ENCODE measurements around the gene CETP. TPM values are rescaled to one million over a fixed set of nuclear protein-coding genes. Genes with fewer than 3 reads are reported as not detected.

Gene CETP, protein sequence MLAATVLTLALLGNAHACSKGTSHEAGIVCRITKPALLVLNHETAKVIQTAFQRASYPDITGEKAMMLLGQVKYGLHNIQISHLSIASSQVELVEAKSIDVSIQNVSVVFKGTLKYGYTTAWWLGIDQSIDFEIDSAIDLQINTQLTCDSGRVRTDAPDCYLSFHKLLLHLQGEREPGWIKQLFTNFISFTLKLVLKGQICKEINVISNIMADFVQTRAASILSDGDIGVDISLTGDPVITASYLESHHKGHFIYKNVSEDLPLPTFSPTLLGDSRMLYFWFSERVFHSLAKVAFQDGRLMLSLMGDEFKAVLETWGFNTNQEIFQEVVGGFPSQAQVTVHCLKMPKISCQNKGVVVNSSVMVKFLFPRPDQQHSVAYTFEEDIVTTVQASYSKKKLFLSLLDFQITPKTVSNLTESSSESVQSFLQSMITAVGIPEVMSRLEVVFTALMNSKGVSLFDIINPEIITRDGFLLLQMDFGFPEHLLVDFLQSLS
- total RNA-seq: not detected
- polyA plus RNA-seq: under 1 TPM in 1 of 2 donors, not detected in 1; 0.14 TPM

DNA sequence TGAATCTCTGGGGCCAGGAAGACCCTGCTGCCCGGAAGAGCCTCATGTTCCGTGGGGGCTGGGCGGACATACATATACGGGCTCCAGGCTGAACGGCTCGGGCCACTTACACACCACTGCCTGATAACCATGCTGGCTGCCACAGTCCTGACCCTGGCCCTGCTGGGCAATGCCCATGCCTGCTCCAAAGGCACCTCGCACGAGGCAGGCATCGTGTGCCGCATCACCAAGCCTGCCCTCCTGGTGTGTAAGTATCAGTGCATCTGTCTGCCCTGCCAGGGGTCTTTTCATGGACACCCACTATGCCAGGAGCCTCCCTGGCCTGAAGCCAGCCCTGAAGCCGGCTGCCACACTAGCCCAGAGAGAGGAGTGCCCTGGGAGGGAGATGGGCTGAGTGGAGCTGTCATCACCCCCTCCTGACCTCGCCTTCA lies at the start of gene CETP:
CETP (plus strand) TSS at position 100 of the 431 bp plus-strand sequence; CDS start at position 130, 30 bp downstream.
- Histone ChIP-seq H3K36me3 (ENCODE audit: insufficient read depth, low read length) (no peaks in the 10 kb centered on the region), H3K27ac (ENCODE audit: low read depth, low read length) (no peak within 1 kb of the TSS), H3K4me3 (ENCODE audit: low read length in 2 of 2) (no peak within 1 kb of the TSS), H3K9me3 (ENCODE audit: control insufficient read depth in 1 of 2, low read length in 2 of 2) (no peaks in the 10 kb centered on the region), H3K27me3 (ENCODE audit: insufficient read depth, low read length) (no peaks in the 10 kb centered on the region), H3K4me1 (ENCODE audit: insufficient read depth, low read length) (peaks cover 19% of the 10 kb centered on the region)
- peak within 1 kb of the TSS in 2 of 7 donors; percentile 43 to 57 for H3K27ac Mint-ChIP-seq
- CTCF ChIA-PET (ENCODE audit: partially characterized antibody): interaction anchor here (0.7 to 6.9 kb wide), 8 partner anchors 23 to 173 kb away, joined by 3 to 81 read pairs (median 4); no protein-coding TSS in a partner anchor
- peaks cover 11 to 22% (median 17%) of the 10 kb centered on the region in 4 donors for H3K4me1 Mint-ChIP-seq
- no peaks in the 10 kb centered on the region for H3K9me3 Mint-ChIP-seq
- no peaks in the 10 kb centered on the region for H3K27me3 Mint-ChIP-seq
- intact Hi-C loops (cut with micrococcal nuclease): no loop called here
- POLR2A ChIA-PET (ENCODE audit: partially characterized antibody): interaction anchor here (0.9 to 5.2 kb wide), 3 partner anchors 28 to 224 kb away, joined by 3 to 41 read pairs (median 4); partner anchors contain the start of genes NLRC5, PSME3IP1 and RSPRY1
- H3K4me3 Mint-ChIP-seq: no peak within 1 kb of the TSS
- no peak for DNase-seq
- no peaks in the 10 kb centered on the region for H3K36me3 Mint-ChIP-seq

DNA sequence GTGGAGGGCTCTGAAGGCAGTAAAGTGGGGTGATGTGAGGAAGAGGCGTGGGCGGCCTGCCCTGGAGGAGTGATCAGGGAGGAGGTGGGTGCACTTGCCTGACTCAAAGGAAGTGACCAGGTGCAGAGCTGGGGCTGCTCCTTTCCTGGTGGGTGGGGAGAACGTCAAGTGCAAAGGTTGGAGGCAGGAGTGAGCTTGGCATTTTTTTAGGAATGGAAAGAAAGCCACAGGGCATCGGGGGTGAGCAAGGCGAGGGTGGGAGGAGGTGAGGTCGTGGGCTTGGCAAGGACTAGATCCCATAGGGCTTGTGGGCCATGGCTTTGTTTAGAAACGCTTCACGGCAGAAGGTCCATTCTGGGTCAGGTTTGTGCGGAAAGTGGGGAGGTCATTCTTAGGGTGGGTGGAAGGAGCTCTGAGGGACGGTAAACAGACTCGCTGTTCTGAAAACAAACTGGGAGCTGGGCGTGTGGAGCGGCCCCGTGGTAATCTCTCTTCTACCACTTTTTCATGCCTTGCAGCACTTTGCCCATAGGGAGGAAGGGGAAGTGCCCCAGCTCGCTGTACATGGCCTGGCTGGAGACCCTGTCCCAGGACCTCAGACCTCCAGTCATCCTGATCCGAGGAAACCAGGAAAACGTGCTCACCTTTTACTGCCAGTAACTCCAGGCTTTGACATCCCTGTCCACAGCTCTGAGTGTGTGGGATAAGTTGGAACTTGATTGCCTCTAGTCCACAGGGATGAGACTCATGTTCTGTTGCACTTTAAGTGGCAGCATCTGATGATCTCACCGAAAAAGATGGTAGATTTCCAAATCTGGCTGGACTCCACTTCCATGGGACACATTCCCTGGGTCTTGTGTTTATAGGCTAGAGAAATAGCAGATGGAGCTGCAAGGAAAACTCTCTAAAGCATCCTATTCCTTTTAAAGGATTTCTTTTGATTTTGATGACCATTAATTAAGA lies 48.7 kb upstream of the CETP start:
- Mint-ChIP-seq H3K4me1 (peaks cover 18 to 26% (median 21%) of the 10 kb centered on the region in 4 donors), H3K36me3 (no peaks in the 10 kb centered on the region), H3K4me3 (no peak overlapping the region), H3K9me3 (no peaks in the 10 kb centered on the region), H3K27ac (peak overlapping the region in 2 of 7 donors; percentile 36 to 42), H3K27me3 (peaks cover 3 to 6% of the 10 kb centered on the region in 2 donors)
- intact Hi-C loops (cut with micrococcal nuclease): no loop called here
- peaks cover 28% of the 10 kb centered on the region for H3K4me1 ChIP-seq (ENCODE audit: insufficient read depth, low read length)
- POLR2A ChIA-PET (ENCODE audit: partially characterized antibody): interaction anchor here (1.5 kb wide), 1 partner anchor 19 kb away, joined by 4 read pairs; the partner anchor contains the start of gene HERPUD1
- no peak overlapping the region for H3K4me3 ChIP-seq (ENCODE audit: low read length in 2 of 2)
- DNase-seq: no peak
- H3K36me3 ChIP-seq (ENCODE audit: insufficient read depth, low read length): no peaks in the 10 kb centered on the region
- H3K27ac ChIP-seq (ENCODE audit: low read depth, low read length): no peak overlapping the region
- H3K9me3 ChIP-seq (ENCODE audit: control insufficient read depth in 1 of 2, low read length in 2 of 2): no peaks in the 10 kb centered on the region
- H3K27me3 ChIP-seq (ENCODE audit: insufficient read depth, low read length): no peaks in the 10 kb centered on the region
- CTCF ChIA-PET (ENCODE audit: partially characterized antibody): no interaction called here

DNA sequence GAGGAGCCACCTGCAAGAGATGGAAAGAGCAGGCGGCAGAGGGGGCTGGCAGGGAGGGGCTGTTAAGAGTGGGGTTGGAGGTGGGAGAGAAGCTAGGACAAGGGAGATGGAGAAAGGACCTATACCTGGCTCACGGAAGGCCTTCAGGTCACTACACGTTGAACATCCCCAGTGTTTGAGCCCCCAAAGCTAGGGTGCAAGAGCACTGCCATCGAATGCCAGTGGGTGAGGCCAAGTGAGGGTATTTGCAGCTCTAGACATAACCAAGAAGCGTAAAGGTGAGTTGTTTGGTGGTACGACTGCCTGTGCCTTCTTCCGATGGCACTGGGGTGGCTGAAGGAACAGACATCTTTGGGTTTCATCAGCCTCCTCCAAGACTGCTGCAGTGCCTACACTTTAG lies 46.9 kb upstream of the CETP start:
- no peak overlapping the region for H3K4me3 Mint-ChIP-seq
- DNase-seq: no peak
- intact Hi-C loops (cut with micrococcal nuclease): no loop called here

DNA sequence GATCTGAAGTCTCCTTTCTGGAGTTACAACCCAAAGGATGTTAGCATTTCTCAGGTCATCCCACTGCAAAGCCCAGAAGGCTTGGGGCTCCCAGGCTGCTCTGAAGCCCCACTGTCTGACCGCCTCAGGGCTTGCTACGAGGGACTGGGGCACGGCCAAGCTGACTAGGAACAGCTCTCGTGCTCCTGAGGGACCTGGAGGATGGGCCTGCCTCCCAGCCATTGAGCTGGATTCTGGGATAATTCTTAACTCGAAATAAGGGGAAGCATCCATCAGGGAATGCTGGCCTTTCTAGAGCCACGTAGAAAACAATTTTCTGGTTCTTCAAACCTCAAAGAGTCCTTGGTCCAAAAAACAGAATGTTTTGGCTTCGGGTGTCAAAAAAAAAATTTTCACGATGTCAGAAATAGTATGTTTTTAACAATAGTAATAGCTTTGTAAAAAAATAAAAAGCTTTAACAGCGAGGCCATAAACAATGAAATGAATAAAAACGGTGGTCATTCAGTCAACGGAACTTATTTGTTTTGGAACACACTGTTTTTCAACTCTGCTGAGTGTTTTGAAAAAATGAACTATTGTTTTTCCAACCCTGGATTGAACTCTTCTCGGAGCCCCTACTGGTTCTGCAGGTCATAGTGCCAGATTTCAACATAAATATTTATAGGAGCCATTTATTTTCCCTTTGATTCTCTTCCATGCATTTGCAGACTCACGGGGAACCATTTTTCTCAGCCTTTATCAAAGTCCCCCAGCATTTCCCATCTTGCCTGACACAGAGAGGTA lies 46.2 kb upstream of the CETP start:
- Histone ChIP-seq H3K27ac (ENCODE audit: low read depth, low read length) (no peak overlapping the region), H3K4me1 (ENCODE audit: insufficient read depth, low read length) (peaks cover 27% of the 10 kb centered on the region), H3K4me3 (ENCODE audit: low read length in 2 of 2) (no peak overlapping the region), H3K9me3 (ENCODE audit: control insufficient read depth in 1 of 2, low read length in 2 of 2) (no peaks in the 10 kb centered on the region), H3K27me3 (ENCODE audit: insufficient read depth, low read length) (no peaks in the 10 kb centered on the region), H3K36me3 (ENCODE audit: insufficient read depth, low read length) (no peaks in the 10 kb centered on the region)
- Mint-ChIP-seq H3K4me1 (peaks cover 19 to 31% (median 22%) of the 10 kb centered on the region in 4 donors), H3K4me3 (no peak overlapping the region), H3K27ac (peak overlapping the region in 3 of 7 donors; percentile 41 to 61 (median 60)), H3K36me3 (no peaks in the 10 kb centered on the region), H3K9me3 (no peaks in the 10 kb centered on the region), H3K27me3 (peaks cover 3 to 5% of the 10 kb centered on the region in 2 donors)
- intact Hi-C loops (cut with micrococcal nuclease): no loop called here
- ChIA-PET POLR2A (ENCODE audit: partially characterized antibody) (interaction anchor here (0.6 to 0.9 kb wide), 3 partner anchors 22 to 270 kb away, joined by 3 to 4 read pairs (median 3); partner anchors contain the start of gene PSME3IP1), CTCF (ENCODE audit: partially characterized antibody) (interaction anchor here (1.3 kb wide), 1 partner anchor 21 kb away, joined by 3 read pairs; no protein-coding TSS in a partner anchor)
- no peak for DNase-seq

More for the DNA sequence above, 46.9 kb upstream of the CETP start:
- Mint-ChIP-seq H3K36me3 (no peaks in the 10 kb centered on the region), H3K4me1 (peaks cover 19 to 31% (median 23%) of the 10 kb centered on the region in 4 donors), H3K27ac (no peak overlapping the region), H3K9me3 (no peaks in the 10 kb centered on the region), H3K27me3 (peaks cover 3 to 6% of the 10 kb centered on the region in 2 donors)
- Histone ChIP-seq H3K27ac (ENCODE audit: low read depth, low read length) (no peak overlapping the region), H3K4me1 (ENCODE audit: insufficient read depth, low read length) (peaks cover 30% of the 10 kb centered on the region), H3K36me3 (ENCODE audit: insufficient read depth, low read length) (no peaks in the 10 kb centered on the region), H3K27me3 (ENCODE audit: insufficient read depth, low read length) (no peaks in the 10 kb centered on the region), H3K4me3 (ENCODE audit: low read length in 2 of 2) (no peak overlapping the region), H3K9me3 (ENCODE audit: control insufficient read depth in 1 of 2, low read length in 2 of 2) (no peaks in the 10 kb centered on the region)
- ChIA-PET POLR2A (ENCODE audit: partially characterized antibody) (interaction anchor here (0.6 to 0.8 kb wide), 2 partner anchors 22 to 109 kb away, joined by 3 read pairs; no protein-coding TSS in a partner anchor), CTCF (ENCODE audit: partially characterized antibody) (interaction anchor here (1.3 kb wide), 1 partner anchor 21 kb away, joined by 3 read pairs; no protein-coding TSS in a partner anchor)

DNA sequence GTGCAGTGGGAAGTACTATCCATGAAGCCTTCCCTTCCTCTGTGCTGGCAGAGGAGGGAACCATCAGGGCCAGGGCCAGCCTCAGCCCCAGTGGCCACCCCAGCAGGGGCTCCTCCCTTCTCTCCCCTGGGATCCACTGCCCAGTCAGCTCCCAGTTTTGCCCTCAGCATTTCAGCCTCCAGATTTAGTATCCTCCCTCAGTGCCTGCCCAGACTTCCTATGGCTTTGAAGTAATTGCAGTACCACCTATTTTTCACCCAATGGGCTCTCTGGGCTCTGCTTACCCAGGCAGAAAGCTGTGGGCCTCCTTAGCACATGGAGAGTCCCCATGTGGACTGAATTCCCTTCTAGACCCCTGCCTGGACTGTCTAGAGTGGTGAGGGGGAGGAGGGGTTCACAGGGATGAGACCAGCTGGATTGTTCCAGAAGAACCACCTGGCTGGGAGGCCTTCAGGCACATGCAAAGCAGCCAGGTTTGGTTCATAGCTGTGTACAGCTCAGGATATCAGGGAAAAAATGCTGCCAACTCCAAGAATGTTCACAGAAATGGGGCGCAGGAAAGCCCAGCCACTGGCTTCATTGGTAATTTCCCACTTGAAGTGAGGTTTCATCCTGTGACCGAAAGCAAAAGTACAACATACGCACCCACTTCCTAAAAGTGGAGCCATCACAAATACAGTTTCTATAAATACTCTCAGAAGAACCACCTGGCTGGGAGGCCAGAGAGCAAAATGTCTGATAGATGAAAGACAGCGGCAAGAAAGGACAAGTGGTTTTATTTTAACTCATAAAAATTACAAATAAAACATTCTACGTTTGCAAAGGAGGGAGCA lies 45.0 kb upstream of the CETP start:
- no peaks in the 10 kb centered on the region for H3K36me3 ChIP-seq (ENCODE audit: insufficient read depth, low read length)
- H3K4me3 ChIP-seq (ENCODE audit: low read length in 2 of 2): peak overlapping the region in 1 of 2 donors; percentile 13
- Mint-ChIP-seq H3K4me3 (peak overlapping the region; percentile 1 to 85 (median 56)), H3K36me3 (no peaks in the 10 kb centered on the region), H3K27ac (peak overlapping the region; percentile 61 to 93 (median 86)), H3K4me1 (peaks cover 15 to 31% (median 16%) of the 10 kb centered on the region in 4 donors), H3K9me3 (no peaks in the 10 kb centered on the region), H3K27me3 (peaks cover 3 to 4% of the 10 kb centered on the region in 2 donors)
- H3K9me3 ChIP-seq (ENCODE audit: control insufficient read depth in 1 of 2, low read length in 2 of 2): no peaks in the 10 kb centered on the region
- no peaks in the 10 kb centered on the region for H3K27me3 ChIP-seq (ENCODE audit: insufficient read depth, low read length)
- H3K27ac ChIP-seq (ENCODE audit: low read depth, low read length): peak overlapping the region; percentile 35
- ChIA-PET CTCF (ENCODE audit: partially characterized antibody) (interaction anchor here (0.9 to 1.7 kb wide), 2 partner anchors 49 to 239 kb away, joined by 3 to 4 read pairs; no protein-coding TSS in a partner anchor), POLR2A (ENCODE audit: partially characterized antibody) (interaction anchor here (0.9 to 5.2 kb wide), 3 partner anchors 14 to 269 kb away, joined by 4 to 45 read pairs (median 5); partner anchors contain the start of genes HERPUD1 and PSME3IP1)
- DNase-seq: peak in 4 of 5 donors; percentile 26 to 50 (median 35)
- peaks cover 20% of the 10 kb centered on the region for H3K4me1 ChIP-seq (ENCODE audit: insufficient read depth, low read length)
- intact Hi-C loops (cut with micrococcal nuclease): no loop called here

All from CD4-positive, alpha-beta memory T cell (primary cell).